GM23338 (cell line): Measurements from ENCODE around the gene PTGR2. TPM values are rescaled to one million over a fixed set of nuclear protein-coding genes. Genes with fewer than 3 reads are reported as not detected.

ENCODE experiments used
- ATAC-seq: fragments of 200-7000 bp; cut with Tn5 transposase; 3 replicates; pipeline ENCODE4 v1.9.1; 2020
- DNase-seq: peaks from one replicate; pipeline ENCODE4 v3.0.0-alpha.2; 2015; ENCODE audit warnings: low spot score
- H2AFZ ChIP-seq: fragments of 200-600 bp; sonication (generic); 2 replicates; pipeline ENCODE4 v1.8.0; 2016; ENCODE audit warnings: antibody characterized with exemption, mild to moderate bottlenecking, moderate library complexity
- H3F3A ChIP-seq: fragments of 200-600 bp; sonication (generic); replicated peaks from 2 replicates; pipeline ENCODE4 v1.8.0; 2017; ENCODE audit warnings: antibody characterized with exemption, mixed run types, low read depth
- H3K27ac ChIP-seq: fragments of 200-600 bp; sonication (generic); 2 replicates; pipeline ENCODE4 v1.6.1; 2016; ENCODE audit warnings: low read depth
- H3K27me3 ChIP-seq: fragments of 200-600 bp; sonication (generic); 2 replicates; pipeline ENCODE4 v1.8.0; 2016; ENCODE audit warnings: mild to moderate bottlenecking, mixed run types, moderate library complexity; ENCODE audit not compliant: insufficient read depth
- H3K36me3 ChIP-seq: fragments of 200-600 bp; sonication (generic); 2 replicates; pipeline ENCODE4 v1.8.0; 2016; ENCODE audit warnings: mild to moderate bottlenecking; ENCODE audit not compliant: insufficient read depth
- H3K4me1 ChIP-seq: fragments of 200-600 bp; sonication (generic); 2 replicates; pipeline ENCODE4 v1.8.0; 2016; ENCODE audit warnings: mild to moderate bottlenecking, moderate library complexity; ENCODE audit not compliant: insufficient read depth
- H3K4me2 ChIP-seq: fragments of 200-600 bp; sonication (generic); 2 replicates; pipeline ENCODE4 v1.7.1; 2017; ENCODE audit warnings: mixed run types
- H3K4me3 ChIP-seq: fragments of 200-600 bp; sonication (generic); 2 replicates; pipeline ENCODE4 v1.6.1; 2016; ENCODE audit warnings: mixed run types
- H3K79me2 ChIP-seq: fragments of 200-600 bp; sonication (generic); replicated peaks from 2 replicates; pipeline ENCODE4 v1.8.0; 2017; ENCODE audit warnings: mild to moderate bottlenecking; ENCODE audit not compliant: insufficient read depth
- H3K9me2 ChIP-seq: fragments of 200-600 bp; sonication (generic); 2 replicates; pipeline ENCODE4 v1.8.0; 2017; ENCODE audit not compliant: insufficient read depth
- H4K20me1 ChIP-seq: fragments of 200-600 bp; sonication (generic); replicated peaks from 2 replicates; pipeline ENCODE4 v1.8.0; 2017; ENCODE audit warnings: mild to moderate bottlenecking; ENCODE audit not compliant: insufficient read depth
- H3K27ac Mint-ChIP-seq: 2 replicates; pipeline ENCODE4 v1.8.0; 2020; ENCODE audit warnings: inconsistent platforms, mild to moderate bottlenecking, moderate library complexity, mixed read lengths
- H3K27me3 Mint-ChIP-seq: 3 replicates; pipeline ENCODE4 v1.8.0; 2022; ENCODE audit warnings: low read depth, mild to moderate bottlenecking, moderate library complexity, mixed read lengths, inconsistent platforms; ENCODE audit not compliant: insufficient read depth, poor library complexity
- H3K36me3 Mint-ChIP-seq: 3 replicates; pipeline ENCODE4 v1.8.0; 2021; ENCODE audit warnings: low read depth, mild to moderate bottlenecking, inconsistent platforms, moderate library complexity, mixed read lengths
- H3K4me1 Mint-ChIP-seq: 3 replicates; pipeline ENCODE4 v1.8.0; 2020; ENCODE audit warnings: mild to moderate bottlenecking, inconsistent platforms, mixed read lengths
- H3K4me3 Mint-ChIP-seq: 3 replicates; pipeline ENCODE4 v1.8.0; 2021; ENCODE audit warnings: moderate library complexity, mild to moderate bottlenecking, inconsistent platforms, mixed read lengths
- H3K9me3 Mint-ChIP-seq: 3 replicates; pipeline ENCODE4 v1.8.0; 2020; ENCODE audit warnings: moderate library complexity, mild to moderate bottlenecking, inconsistent platforms, mixed read lengths
- CREB1 ChIP-seq: fragments of 250-450 bp; sonication (Bioruptor Pico); IDR thresholded peaks from 2 replicates; pipeline ENCODE4 v1.5.0; 2020; ENCODE audit warnings: low read depth, mild to moderate bottlenecking, moderate library complexity
- EZH2 ChIP-seq: fragments of 200-600 bp; sonication (generic); IDR thresholded peaks from one replicate; pipeline ENCODE4 v1.8.0; 2017; ENCODE audit warnings: antibody characterized with exemption, mild to moderate bottlenecking, low read depth; ENCODE audit not compliant: unreplicated experiment
- EZH2phosphoT487 ChIP-seq: fragments of 200-600 bp; sonication (generic); IDR thresholded peaks from one replicate; pipeline ENCODE4 v1.8.1; 2018; ENCODE audit warnings: antibody characterized with exemption; ENCODE audit not compliant: unreplicated experiment
- JUNB ChIP-seq: IDR thresholded peaks from one replicate; pipeline ENCODE4 v1.6.1; 2016; ENCODE audit warnings: antibody characterized with exemption; ENCODE audit not compliant: unreplicated experiment
- POLR2AphosphoS5 ChIP-seq: IDR thresholded peaks from 2 replicates; pipeline ENCODE4 v1.6.1; 2016; ENCODE audit warnings: antibody characterized with exemption, low read depth
- STAT1 ChIP-seq: IDR thresholded peaks from one replicate; pipeline ENCODE4 v1.6.1; 2016; ENCODE audit warnings: antibody characterized with exemption; ENCODE audit not compliant: unreplicated experiment
- ZNF114 ChIP-seq: fragments of 250-450 bp; sonication (Bioruptor Pico); IDR thresholded peaks from 2 replicates; pipeline ENCODE4 v1.5.0; 2020; ENCODE audit warnings: mild to moderate bottlenecking, moderate library complexity
- ZNF331 ChIP-seq: fragments of 250-450 bp; sonication (Bioruptor Pico); IDR thresholded peaks from 2 replicates; pipeline ENCODE4 v1.5.0; 2020; ENCODE audit warnings: low read depth, mild to moderate bottlenecking, moderate library complexity
- polyA plus RNA-seq: library from polyadenylated mRNA; unstranded; fragments of >200 nt; fragmentation: Nextera tagmentation; extraction: Ambion mirVana; gene quantifications from 2 replicates; pipeline ENCODE4 v1.2.1, GENCODE V29; 2016
- total RNA-seq: library from RNA; depleted of rRNA; stranded (reverse); fragments of >200 nt; shearing (Covaris generic); gene quantifications from 2 replicates; pipeline ENCODE4 v1.2.3, GENCODE V29; 2014
- TF ChIP-seq, protein P1 (sequence below): IDR thresholded peaks from 2 replicates; pipeline ENCODE4 v1.6.1; 2016; ENCODE audit warnings: antibody characterized with exemption
- TF ChIP-seq, protein P2 (sequence below), 2 experiments: fragments of 200-600 bp in 1 of 2; sonication (generic) in 1 of 2; conservative IDR thresholded peaks; 2 replicates each; pipeline versions ENCODE4 v1.5.1 to v1.6.1; 2016 to 2017; ENCODE audit warnings: antibody characterized with exemption in 2 of 2, low read depth in 2 of 2, mild to moderate bottlenecking in 2 of 2, moderate library complexity in 1 of 2
- TF ChIP-seq, protein P3 (sequence below): fragments of 250-450 bp; sonication (Bioruptor Pico); IDR thresholded peaks from 2 replicates; pipeline ENCODE4 v1.5.0; 2020; ENCODE audit warnings: mild to moderate bottlenecking, moderate library complexity

Gene PTGR2
- total and polyA plus RNA-seq, 2 experiments from 2014 or later: 20.0 to 25.4 TPM

DNA sequence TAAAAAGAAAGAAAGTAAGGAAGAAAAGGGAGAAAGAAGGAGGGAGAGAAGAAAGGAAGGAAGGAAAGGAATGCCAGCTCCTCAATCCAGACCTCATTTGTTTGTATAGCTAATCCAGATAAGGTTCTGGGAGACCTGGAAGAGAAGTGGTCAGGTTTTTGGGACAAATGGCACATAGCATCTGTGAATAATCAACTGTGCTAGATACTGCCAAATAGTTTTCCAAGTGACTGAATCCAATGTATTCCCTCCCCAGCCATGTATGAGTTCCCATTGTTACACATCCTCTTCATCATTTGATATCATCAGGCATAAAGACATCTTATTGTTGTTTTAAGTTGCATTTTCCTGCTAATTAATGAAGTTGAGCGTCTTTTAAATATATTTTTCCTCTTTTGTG is 18.6 kb upstream of the PTGR2 start:
- Mint-ChIP-seq H3K4me1 (peaks cover 30% of the 10 kb centered on the region), H3K9me3 (no peaks in the 10 kb centered on the region), H3K27me3 (peaks cover 4% of the 10 kb centered on the region), H3K27ac (no peak overlapping the region), H3K4me3 (no peak overlapping the region), H3K36me3 (no peaks in the 10 kb centered on the region)
- no peak for ATAC-seq
- TF ChIP-seq POLR2AphosphoS5 (no peak), JUNB (no peak), CREB1 (no peak), EZH2phosphoT487 (no peak), ZNF114 (CRISPR knock-in tag) (no peak), ZNF331 (no peak), EZH2 (no peak), STAT1 (no peak)
- TF ChIP-seq, protein P1, sequence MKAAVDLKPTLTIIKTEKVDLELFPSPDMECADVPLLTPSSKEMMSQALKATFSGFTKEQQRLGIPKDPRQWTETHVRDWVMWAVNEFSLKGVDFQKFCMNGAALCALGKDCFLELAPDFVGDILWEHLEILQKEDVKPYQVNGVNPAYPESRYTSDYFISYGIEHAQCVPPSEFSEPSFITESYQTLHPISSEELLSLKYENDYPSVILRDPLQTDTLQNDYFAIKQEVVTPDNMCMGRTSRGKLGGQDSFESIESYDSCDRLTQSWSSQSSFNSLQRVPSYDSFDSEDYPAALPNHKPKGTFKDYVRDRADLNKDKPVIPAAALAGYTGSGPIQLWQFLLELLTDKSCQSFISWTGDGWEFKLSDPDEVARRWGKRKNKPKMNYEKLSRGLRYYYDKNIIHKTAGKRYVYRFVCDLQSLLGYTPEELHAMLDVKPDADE: no peak
- TF ChIP-seq, protein P2, sequence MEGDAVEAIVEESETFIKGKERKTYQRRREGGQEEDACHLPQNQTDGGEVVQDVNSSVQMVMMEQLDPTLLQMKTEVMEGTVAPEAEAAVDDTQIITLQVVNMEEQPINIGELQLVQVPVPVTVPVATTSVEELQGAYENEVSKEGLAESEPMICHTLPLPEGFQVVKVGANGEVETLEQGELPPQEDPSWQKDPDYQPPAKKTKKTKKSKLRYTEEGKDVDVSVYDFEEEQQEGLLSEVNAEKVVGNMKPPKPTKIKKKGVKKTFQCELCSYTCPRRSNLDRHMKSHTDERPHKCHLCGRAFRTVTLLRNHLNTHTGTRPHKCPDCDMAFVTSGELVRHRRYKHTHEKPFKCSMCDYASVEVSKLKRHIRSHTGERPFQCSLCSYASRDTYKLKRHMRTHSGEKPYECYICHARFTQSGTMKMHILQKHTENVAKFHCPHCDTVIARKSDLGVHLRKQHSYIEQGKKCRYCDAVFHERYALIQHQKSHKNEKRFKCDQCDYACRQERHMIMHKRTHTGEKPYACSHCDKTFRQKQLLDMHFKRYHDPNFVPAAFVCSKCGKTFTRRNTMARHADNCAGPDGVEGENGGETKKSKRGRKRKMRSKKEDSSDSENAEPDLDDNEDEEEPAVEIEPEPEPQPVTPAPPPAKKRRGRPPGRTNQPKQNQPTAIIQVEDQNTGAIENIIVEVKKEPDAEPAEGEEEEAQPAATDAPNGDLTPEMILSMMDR (conservative IDR thresholded peaks at IDR 0.05; ENCODE audit: low read depth in 2 of 2): no peak
- TF ChIP-seq, protein P3, sequence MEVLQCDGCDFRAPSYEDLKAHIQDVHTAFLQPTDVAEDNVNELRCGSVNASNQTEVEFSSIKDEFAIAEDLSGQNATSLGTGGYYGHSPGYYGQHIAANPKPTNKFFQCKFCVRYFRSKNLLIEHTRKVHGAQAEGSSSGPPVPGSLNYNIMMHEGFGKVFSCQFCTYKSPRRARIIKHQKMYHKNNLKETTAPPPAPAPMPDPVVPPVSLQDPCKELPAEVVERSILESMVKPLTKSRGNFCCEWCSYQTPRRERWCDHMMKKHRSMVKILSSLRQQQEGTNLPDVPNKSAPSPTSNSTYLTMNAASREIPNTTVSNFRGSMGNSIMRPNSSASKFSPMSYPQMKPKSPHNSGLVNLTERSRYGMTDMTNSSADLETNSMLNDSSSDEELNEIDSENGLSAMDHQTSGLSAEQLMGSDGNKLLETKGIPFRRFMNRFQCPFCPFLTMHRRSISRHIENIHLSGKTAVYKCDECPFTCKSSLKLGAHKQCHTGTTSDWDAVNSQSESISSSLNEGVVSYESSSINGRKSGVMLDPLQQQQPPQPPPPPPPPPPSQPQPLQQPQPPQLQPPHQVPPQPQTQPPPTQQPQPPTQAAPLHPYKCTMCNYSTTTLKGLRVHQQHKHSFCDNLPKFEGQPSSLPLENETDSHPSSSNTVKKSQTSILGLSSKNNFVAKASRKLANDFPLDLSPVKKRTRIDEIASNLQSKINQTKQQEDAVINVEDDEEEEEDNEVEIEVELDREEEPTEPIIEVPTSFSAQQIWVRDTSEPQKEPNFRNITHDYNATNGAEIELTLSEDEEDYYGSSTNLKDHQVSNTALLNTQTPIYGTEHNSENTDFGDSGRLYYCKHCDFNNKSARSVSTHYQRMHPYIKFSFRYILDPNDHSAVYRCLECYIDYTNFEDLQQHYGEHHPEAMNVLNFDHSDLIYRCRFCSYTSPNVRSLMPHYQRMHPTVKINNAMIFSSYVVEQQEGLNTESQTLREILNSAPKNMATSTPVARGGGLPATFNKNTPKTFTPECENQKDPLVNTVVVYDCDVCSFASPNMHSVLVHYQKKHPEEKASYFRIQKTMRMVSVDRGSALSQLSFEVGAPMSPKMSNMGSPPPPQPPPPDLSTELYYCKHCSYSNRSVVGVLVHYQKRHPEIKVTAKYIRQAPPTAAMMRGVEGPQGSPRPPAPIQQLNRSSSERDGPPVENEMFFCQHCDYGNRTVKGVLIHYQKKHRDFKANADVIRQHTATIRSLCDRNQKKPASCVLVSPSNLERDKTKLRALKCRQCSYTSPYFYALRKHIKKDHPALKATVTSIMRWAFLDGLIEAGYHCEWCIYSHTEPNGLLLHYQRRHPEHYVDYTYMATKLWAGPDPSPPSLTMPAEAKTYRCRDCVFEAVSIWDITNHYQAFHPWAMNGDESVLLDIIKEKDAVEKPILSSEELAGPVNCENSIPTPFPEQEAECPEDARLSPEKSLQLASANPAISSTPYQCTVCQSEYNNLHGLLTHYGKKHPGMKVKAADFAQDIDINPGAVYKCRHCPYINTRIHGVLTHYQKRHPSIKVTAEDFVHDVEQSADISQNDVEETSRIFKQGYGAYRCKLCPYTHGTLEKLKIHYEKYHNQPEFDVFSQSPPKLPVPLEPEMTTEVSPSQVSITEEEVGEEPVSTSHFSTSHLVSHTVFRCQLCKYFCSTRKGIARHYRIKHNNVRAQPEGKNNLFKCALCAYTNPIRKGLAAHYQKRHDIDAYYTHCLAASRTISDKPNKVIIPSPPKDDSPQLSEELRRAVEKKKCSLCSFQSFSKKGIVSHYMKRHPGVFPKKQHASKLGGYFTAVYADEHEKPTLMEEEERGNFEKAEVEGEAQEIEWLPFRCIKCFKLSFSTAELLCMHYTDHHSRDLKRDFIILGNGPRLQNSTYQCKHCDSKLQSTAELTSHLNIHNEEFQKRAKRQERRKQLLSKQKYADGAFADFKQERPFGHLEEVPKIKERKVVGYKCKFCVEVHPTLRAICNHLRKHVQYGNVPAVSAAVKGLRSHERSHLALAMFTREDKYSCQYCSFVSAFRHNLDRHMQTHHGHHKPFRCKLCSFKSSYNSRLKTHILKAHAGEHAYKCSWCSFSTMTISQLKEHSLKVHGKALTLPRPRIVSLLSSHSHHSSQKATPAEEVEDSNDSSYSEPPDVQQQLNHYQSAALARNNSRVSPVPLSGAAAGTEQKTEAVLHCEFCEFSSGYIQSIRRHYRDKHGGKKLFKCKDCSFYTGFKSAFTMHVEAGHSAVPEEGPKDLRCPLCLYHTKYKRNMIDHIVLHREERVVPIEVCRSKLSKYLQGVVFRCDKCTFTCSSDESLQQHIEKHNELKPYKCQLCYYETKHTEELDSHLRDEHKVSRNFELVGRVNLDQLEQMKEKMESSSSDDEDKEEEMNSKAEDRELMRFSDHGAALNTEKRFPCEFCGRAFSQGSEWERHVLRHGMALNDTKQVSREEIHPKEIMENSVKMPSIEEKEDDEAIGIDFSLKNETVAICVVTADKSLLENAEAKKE (CRISPR knock-in tag): no peak
- Histone ChIP-seq H3K27me3 (no peaks in the 10 kb centered on the region), H3K36me3 (no peaks in the 10 kb centered on the region), H2AFZ (no peak overlapping the region), H3K9me2 (no peaks in the 10 kb centered on the region), H3K79me2 (no peaks in the 10 kb centered on the region), H3K4me2 (no peak overlapping the region), H4K20me1 (no peaks in the 10 kb centered on the region), H3F3A (no peaks in the 10 kb centered on the region), H3K27ac (no peak overlapping the region), H3K4me3 (no peak overlapping the region), H3K4me1 (peaks cover 12% of the 10 kb centered on the region)
- no peak for DNase-seq
